ENCODE measurements around the gene CLDN7. TPM values are rescaled to one million over a fixed set of nuclear protein-coding genes. Genes with fewer than 3 reads are reported as not detected.

Gene CLDN7
- total and polyA plus RNA-seq, 2 experiments from 2014 or later, result 197 to 341 TPM

DNA sequence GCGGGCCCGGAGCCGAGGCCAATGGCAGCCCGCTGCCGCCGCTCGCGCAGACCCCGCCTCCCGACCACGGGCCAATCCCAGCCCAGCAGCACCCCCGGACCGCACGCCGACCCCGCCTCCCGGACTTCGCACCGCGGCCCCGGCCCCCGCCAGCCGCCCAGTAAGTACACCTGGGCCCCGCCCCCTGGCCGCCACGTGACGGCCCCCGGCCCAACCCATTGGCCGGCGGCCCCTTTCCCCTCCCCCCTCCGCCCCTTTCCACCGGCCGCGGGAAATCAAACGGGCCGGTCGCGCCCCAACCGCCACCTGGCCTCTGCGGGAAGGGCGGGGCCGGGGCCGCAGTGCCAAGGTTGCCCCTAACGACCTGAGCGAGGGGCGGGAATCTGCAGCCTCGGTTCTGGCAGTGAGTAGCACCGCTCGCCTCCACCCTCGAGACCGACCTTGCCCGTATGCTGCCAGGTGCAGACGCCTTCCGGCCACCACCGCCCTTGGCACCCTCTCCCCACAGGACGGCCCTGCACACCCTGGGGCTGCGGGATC lies 32.4 kb upstream of the CLDN7 start, which contains the start of gene YBX2:
YBX2 (minus strand) TSS at position 26 of the 540 bp plus-strand sequence. CDS start 139 bp downstream, outside the sequence.
- H3K4me3 ChIP-seq, result no peak within 1 kb of the TSS
- H3K79me2 ChIP-seq, result no peaks in the 10 kb centered on the region
- H3K36me3 ChIP-seq (replicated peaks; ENCODE audit: insufficient read depth, low read depth), result no peaks in the 10 kb centered on the region
- peak; percentile 95 for DNase-seq (ENCODE audit: low spot score)
- H3K27ac ChIP-seq, result no peak within 1 kb of the TSS
- H3K9me3 ChIP-seq (ENCODE audit: low read depth), result no peaks in the 10 kb centered on the region
- H3K4me1 ChIP-seq (ENCODE audit: insufficient read depth), result peaks cover 28% of the 10 kb centered on the region
- H4K20me1 ChIP-seq (ENCODE audit: insufficient read depth, poor library complexity, severe bottlenecking), result no peaks in the 10 kb centered on the region
- no peaks in the 10 kb centered on the region for H3K27me3 ChIP-seq
- TF ChIP-seq EZH2 (IDR thresholded peaks at IDR 0.05; ENCODE audit: borderline replicate concordance) (no peak), EZH2phosphoT487 (IDR thresholded peaks at IDR 0.05; ENCODE audit: low read depth, severe bottlenecking, unreplicated experiment) (no peak)
- TF ChIP-seq, protein P1, sequence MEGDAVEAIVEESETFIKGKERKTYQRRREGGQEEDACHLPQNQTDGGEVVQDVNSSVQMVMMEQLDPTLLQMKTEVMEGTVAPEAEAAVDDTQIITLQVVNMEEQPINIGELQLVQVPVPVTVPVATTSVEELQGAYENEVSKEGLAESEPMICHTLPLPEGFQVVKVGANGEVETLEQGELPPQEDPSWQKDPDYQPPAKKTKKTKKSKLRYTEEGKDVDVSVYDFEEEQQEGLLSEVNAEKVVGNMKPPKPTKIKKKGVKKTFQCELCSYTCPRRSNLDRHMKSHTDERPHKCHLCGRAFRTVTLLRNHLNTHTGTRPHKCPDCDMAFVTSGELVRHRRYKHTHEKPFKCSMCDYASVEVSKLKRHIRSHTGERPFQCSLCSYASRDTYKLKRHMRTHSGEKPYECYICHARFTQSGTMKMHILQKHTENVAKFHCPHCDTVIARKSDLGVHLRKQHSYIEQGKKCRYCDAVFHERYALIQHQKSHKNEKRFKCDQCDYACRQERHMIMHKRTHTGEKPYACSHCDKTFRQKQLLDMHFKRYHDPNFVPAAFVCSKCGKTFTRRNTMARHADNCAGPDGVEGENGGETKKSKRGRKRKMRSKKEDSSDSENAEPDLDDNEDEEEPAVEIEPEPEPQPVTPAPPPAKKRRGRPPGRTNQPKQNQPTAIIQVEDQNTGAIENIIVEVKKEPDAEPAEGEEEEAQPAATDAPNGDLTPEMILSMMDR (IDR thresholded peaks at IDR 0.05; ENCODE audit: poor library complexity), result no peak
- no peaks in the 10 kb centered on the region for H3K9me2 ChIP-seq (replicated peaks; ENCODE audit: insufficient read depth)
- WGBS (ENCODE audit: low lambda C conversion rate, missing lambda C conversion rate), result 7% methylated on average over 10 of the region's 57 CpGs
- peak within 1 kb of the TSS; percentile 89 for H3K4me2 ChIP-seq
- no peak within 1 kb of the TSS for H2AFZ ChIP-seq

DNA sequence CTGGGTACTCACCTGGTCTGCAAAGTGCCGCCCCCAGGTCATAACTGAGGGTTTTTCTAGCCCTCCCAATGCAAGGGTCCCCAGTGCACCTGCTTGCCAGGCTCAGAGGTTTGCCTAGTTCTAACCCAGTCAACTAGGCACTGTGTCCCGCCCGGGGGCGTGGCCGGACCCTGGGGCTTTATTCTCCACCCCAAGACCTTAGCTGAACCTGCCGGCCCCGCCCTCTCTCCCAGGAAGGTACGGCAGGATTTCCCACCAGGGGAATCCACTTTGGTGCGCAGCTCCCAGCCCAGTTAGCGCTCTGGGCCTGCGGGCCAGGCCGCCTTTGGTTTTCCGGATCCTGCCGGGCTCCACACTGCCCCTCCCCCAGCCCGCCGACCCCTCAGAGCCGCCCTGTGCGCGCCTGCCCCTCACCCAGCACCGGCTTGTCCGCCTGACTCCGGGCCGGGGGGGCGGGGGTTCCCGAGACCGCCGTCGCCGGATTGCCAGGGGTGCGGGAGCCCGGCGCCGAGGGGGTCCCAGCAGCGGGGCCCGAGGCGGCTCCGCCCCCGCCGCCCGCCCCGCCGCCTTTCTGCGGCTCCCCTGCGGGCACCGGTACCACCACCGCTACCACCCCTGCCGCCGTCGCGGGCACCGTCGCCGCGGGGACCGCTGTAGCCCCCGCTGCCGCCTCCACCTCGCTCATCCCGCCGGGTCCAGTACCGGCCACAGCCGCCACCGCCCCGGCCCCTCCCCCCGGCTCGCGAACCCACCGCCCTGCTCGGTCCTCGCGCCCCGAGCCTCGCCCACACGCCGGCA lies 31.7 kb upstream of the CLDN7 start:
- H2AFZ ChIP-seq, result no peak overlapping the region
- peak; percentile 54 for DNase-seq (ENCODE audit: low spot score)
- peaks cover 28% of the 10 kb centered on the region for H3K4me1 ChIP-seq (ENCODE audit: insufficient read depth)
- TF ChIP-seq EZH2phosphoT487 (IDR thresholded peaks at IDR 0.05; ENCODE audit: low read depth, severe bottlenecking, unreplicated experiment), result peak; percentile 27
- TF ChIP-seq, protein P1 (IDR thresholded peaks at IDR 0.05; ENCODE audit: poor library complexity), result no peak
- H3K79me2 ChIP-seq, result no peaks in the 10 kb centered on the region
- H3K4me2 ChIP-seq, result peak overlapping the region; percentile 89
- H3K9me3 ChIP-seq (ENCODE audit: low read depth), result no peaks in the 10 kb centered on the region
- WGBS (ENCODE audit: low lambda C conversion rate, missing lambda C conversion rate), result 15% methylated on average over 9 of the region's 75 CpGs
- no peaks in the 10 kb centered on the region for H3K36me3 ChIP-seq (replicated peaks; ENCODE audit: insufficient read depth, low read depth)
- H4K20me1 ChIP-seq (ENCODE audit: insufficient read depth, poor library complexity, severe bottlenecking), result no peaks in the 10 kb centered on the region
- no peaks in the 10 kb centered on the region for H3K27me3 ChIP-seq
- H3K27ac ChIP-seq, result no peak overlapping the region
- no peak overlapping the region for H3K4me3 ChIP-seq
- no peaks in the 10 kb centered on the region for H3K9me2 ChIP-seq (replicated peaks; ENCODE audit: insufficient read depth)

DNA sequence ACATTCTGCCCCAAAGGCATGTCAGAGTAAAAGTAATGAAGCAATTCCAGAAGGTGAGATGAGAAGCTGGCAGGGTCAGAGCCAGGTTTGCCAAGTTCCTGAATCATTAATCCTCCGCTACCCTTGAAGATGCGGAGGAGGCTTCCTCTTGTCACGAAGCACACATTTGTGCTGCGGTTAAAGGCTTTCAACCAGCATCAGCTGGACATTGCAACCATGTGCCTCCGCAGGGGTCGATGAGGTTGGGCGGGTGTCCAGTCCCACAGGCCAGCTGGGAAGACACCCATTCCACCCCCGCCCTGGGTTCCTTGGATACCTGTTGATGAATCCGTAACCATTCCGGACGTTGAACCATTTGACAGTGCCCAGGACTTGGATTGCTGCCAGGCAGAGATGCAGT lies 30.9 kb upstream of the CLDN7 start:
- Histone ChIP-seq H3K27ac (no peak overlapping the region), H3K4me3 (no peak overlapping the region), H3K9me3 (ENCODE audit: low read depth) (no peaks in the 10 kb centered on the region), H3K9me2 (replicated peaks; ENCODE audit: insufficient read depth) (no peaks in the 10 kb centered on the region), H3K4me2 (peak overlapping the region; percentile 89), H4K20me1 (ENCODE audit: insufficient read depth, poor library complexity, severe bottlenecking) (no peaks in the 10 kb centered on the region), H2AFZ (no peak overlapping the region), H3K27me3 (no peaks in the 10 kb centered on the region), H3K4me1 (ENCODE audit: insufficient read depth) (peaks cover 28% of the 10 kb centered on the region), H3K79me2 (no peaks in the 10 kb centered on the region), H3K36me3 (replicated peaks; ENCODE audit: insufficient read depth, low read depth) (no peaks in the 10 kb centered on the region)
- WGBS (ENCODE audit: low lambda C conversion rate, missing lambda C conversion rate), result 91% methylated on average over 11 of the region's 11 CpGs
- TF ChIP-seq EZH2 (IDR thresholded peaks at IDR 0.05; ENCODE audit: borderline replicate concordance) (no peak), EZH2phosphoT487 (IDR thresholded peaks at IDR 0.05; ENCODE audit: low read depth, severe bottlenecking, unreplicated experiment) (no peak)
- TF ChIP-seq, protein P1 (IDR thresholded peaks at IDR 0.05; ENCODE audit: poor library complexity), result no peak
- no peak for DNase-seq (ENCODE audit: low spot score)
